ENCODE measurements around the gene ACAD10.
"Not testable (repeated sequence)": the region's sequence is repeated elsewhere in the genome, so short reads cannot be mapped to it uniquely, and the experiment has no call there.

ACAD10 gene

GRCh38 chr12:111749391-111749790, 63.5 kb downstream of the ACAD10 start:
- no peak for DNase-seq (ENCODE audit: low read depth, low spot score)

GRCh38 chr12:111753144-111753881, 67.5 kb downstream of the ACAD10 start:
- DNase-seq (ENCODE audit: low read depth, low spot score): no peak

GRCh38 chr12:111754671-111755070, 68.8 kb downstream of the ACAD10 start:
- no peak for DNase-seq (ENCODE audit: low read depth, low spot score)

GRCh38 chr12:111756196-111756595, 70.3 kb downstream of the ACAD10 start:
- DNase-seq (ENCODE audit: low read depth, low spot score): no peak

- DNase-seq (ENCODE audit: low read depth, low spot score): no peak
Measured at GRCh38 chr12:111756681-111757080, 70.8 kb downstream of the ACAD10 start.

- no peak for DNase-seq (ENCODE audit: low read depth, low spot score)
Measured at GRCh38 chr12:111757361-111758119, 71.7 kb downstream of the ACAD10 start.

- no peak for DNase-seq (ENCODE audit: low read depth, low spot score)
Measured at GRCh38 chr12:111758120-111758561, 72.3 kb downstream of the ACAD10 start.

GRCh38 chr12:111759271-111759670, 73.4 kb downstream of the ACAD10 start:
- DNase-seq (ENCODE audit: low read depth, low spot score): no peak

- no peak for DNase-seq (ENCODE audit: low read depth, low spot score)
Measured at GRCh38 chr12:111759991-111760390, 74.1 kb downstream of the ACAD10 start.

GRCh38 chr12:111761099-111761498, 75.2 kb downstream of the ACAD10 start:
- DNase-seq (ENCODE audit: low read depth, low spot score): no peak

- no peak for DNase-seq (ENCODE audit: low read depth, low spot score)
Measured at GRCh38 chr12:111761706-111762105, 75.9 kb downstream of the ACAD10 start.

GRCh38 chr12:111763552-111763951, 77.7 kb downstream of the ACAD10 start:
- DNase-seq (ENCODE audit: low read depth, low spot score): not testable (repeated sequence)

GRCh38 chr12:111764120-111764821, 78.4 kb downstream of the ACAD10 start:
- no peak for DNase-seq (ENCODE audit: low read depth, low spot score)

- no peak for DNase-seq (ENCODE audit: low read depth, low spot score)
Measured at GRCh38 chr12:111766608-111767361, 80.9 kb downstream of the ACAD10 start, which contains the start of gene ALDH2. TSS of gene ALDH2 (plus strand) at chr12:111766933. CDS start at chr12:111766983, 50 bp downstream.

GRCh38 chr12:111767362-111768158, 81.7 kb downstream of the ACAD10 start:
- no peak for DNase-seq (ENCODE audit: low read depth, low spot score)

GRCh38 chr12:111768159-111768895, 82.5 kb downstream of the ACAD10 start:
- no peak for DNase-seq (ENCODE audit: low read depth, low spot score)

- no peak for DNase-seq (ENCODE audit: low read depth, low spot score)
Measured at GRCh38 chr12:111769599-111769998, 83.7 kb downstream of the ACAD10 start.

- DNase-seq (ENCODE audit: low read depth, low spot score): no peak
Measured at GRCh38 chr12:111773801-111774551, 88.1 kb downstream of the ACAD10 start.
